ENCODE results near the gene KIDINS220. TPM values are rescaled to one million over a fixed set of nuclear protein-coding genes. Genes with fewer than 3 reads are reported as not detected.

Gene KIDINS220
- total and polyA plus RNA-seq, 4 donors = 8.1 to 50.9 (median 30.8) TPM

DNA sequence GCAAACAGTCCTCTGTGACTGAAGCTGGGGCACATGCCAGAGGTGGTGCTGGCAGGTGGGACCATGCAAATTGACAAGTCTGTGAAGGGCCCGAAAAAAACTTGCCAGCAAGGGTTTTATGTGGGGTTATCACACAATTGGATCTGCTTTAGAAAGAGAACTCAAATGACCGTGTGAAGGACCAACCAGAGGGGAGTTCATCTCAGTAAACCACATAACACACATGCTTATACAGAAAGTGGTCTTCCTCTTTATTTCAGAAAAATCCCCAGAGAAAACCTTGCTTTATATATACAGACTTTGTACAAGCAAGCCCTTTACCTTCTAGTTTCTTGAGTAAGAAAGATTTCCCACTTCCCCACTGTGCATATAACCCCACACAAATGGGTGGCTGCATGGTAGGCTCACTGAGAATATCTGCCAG is 46.7 kb downstream of the KIDINS220 start:
- Histone ChIP-seq H3K9me3 (ENCODE audit: control insufficient read depth in 4 of 4, low read length in 3 of 4) (no peaks in the 10 kb centered on the region), H3K4me3 (ENCODE audit: low read depth in 1 of 3, low read length in 3 of 3) (no peak overlapping the region), H3K4me1 (ENCODE audit: control insufficient read depth in 4 of 4, insufficient read depth in 4 of 4, low read length in 3 of 4) (no peaks in the 10 kb centered on the region), H3K27ac (ENCODE audit: low read depth in 1 of 2, low read length in 2 of 2) (no peak overlapping the region), H3K36me3 (ENCODE audit: control insufficient read depth in 4 of 4, insufficient read depth in 3 of 4, low read depth in 1 of 4, low read length in 3 of 4) (peaks cover 10 to 60% (median 41%) of the 10 kb centered on the region in 4 donors), H3K9ac (ENCODE audit: low read depth in 1 of 2, low read length in 2 of 2) (no peak overlapping the region), H3K27me3 (ENCODE audit: control insufficient read depth in 4 of 4, insufficient read depth in 4 of 4, low read length in 3 of 4) (no peaks in the 10 kb centered on the region)
- TF ChIP-seq FOXA2 (IDR thresholded peaks at IDR 0.05) (no peak), NR2F2 (IDR thresholded peaks at IDR 0.05) (no peak), YY1 (IDR thresholded peaks at IDR 0.05) (no peak), TAF1 (conservative IDR thresholded peaks at IDR 0.05) (no peak), JUND (IDR thresholded peaks at IDR 0.05) (no peak), GABPA (IDR thresholded peaks at IDR 0.05 in 1 of 2, conservative IDR thresholded peaks at IDR 0.05 in 1 of 2) (no peak), EGR1 (IDR thresholded peaks at IDR 0.05; ENCODE audit: low read depth in 2 of 2) (no peak)
- TF ChIP-seq, protein P1, sequence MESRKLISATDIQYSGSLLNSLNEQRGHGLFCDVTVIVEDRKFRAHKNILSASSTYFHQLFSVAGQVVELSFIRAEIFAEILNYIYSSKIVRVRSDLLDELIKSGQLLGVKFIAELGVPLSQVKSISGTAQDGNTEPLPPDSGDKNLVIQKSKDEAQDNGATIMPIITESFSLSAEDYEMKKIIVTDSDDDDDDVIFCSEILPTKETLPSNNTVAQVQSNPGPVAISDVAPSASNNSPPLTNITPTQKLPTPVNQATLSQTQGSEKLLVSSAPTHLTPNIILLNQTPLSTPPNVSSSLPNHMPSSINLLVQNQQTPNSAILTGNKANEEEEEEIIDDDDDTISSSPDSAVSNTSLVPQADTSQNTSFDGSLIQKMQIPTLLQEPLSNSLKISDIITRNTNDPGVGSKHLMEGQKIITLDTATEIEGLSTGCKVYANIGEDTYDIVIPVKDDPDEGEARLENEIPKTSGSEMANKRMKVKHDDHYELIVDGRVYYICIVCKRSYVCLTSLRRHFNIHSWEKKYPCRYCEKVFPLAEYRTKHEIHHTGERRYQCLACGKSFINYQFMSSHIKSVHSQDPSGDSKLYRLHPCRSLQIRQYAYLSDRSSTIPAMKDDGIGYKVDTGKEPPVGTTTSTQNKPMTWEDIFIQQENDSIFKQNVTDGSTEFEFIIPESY (IDR thresholded peaks at IDR 0.05) = no peak
- DNase-seq (ENCODE audit: low spot score) = no peak
- WGBS = 90% methylated on average over 2 of the region's 2 CpGs

DNA sequence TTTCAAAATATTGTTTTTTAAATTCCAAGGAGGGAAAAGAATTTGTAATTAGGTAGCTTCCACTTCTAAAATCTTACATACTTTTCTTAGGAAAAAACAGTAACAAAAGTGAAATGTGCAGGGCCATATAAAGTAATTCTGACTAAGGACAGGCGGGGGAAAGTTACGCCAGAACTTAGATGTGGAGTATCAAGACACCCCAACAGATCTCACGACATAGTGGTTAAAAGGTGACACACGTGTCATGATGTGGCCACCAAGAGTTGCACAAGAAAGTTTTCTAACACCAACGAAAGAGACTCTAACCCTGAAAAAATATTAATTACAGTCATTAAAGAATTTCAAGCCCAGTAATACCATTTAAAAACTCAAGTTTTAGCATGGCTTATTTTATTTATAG is 51.0 kb downstream of the KIDINS220 start:
- 84% methylated on average over 5 of the region's 5 CpGs for WGBS
- no peaks in the 10 kb centered on the region for H3K9me3 ChIP-seq (ENCODE audit: control insufficient read depth in 4 of 4, low read length in 3 of 4)
- H3K4me3 ChIP-seq (ENCODE audit: low read depth in 1 of 3, low read length in 3 of 3) = no peak overlapping the region
- TF ChIP-seq FOXA2 (IDR thresholded peaks at IDR 0.05) = no peak
- TF ChIP-seq RAD21 (IDR thresholded peaks at IDR 0.05) = no peak
- no peak for DNase-seq (ENCODE audit: low spot score)
- H3K27me3 ChIP-seq (ENCODE audit: control insufficient read depth in 4 of 4, insufficient read depth in 4 of 4, low read length in 3 of 4) = no peaks in the 10 kb centered on the region
- no peaks in the 10 kb centered on the region for H3K4me1 ChIP-seq (ENCODE audit: control insufficient read depth in 4 of 4, insufficient read depth in 4 of 4, low read length in 3 of 4)
- no peak overlapping the region for H3K9ac ChIP-seq (ENCODE audit: low read depth in 1 of 2, low read length in 2 of 2)
- peaks cover 2 to 45% (median 39%) of the 10 kb centered on the region in 4 donors for H3K36me3 ChIP-seq (ENCODE audit: control insufficient read depth in 4 of 4, insufficient read depth in 3 of 4, low read depth in 1 of 4, low read length in 3 of 4)
- no peak overlapping the region for H3K27ac ChIP-seq (ENCODE audit: low read depth in 1 of 2, low read length in 2 of 2)

DNA sequence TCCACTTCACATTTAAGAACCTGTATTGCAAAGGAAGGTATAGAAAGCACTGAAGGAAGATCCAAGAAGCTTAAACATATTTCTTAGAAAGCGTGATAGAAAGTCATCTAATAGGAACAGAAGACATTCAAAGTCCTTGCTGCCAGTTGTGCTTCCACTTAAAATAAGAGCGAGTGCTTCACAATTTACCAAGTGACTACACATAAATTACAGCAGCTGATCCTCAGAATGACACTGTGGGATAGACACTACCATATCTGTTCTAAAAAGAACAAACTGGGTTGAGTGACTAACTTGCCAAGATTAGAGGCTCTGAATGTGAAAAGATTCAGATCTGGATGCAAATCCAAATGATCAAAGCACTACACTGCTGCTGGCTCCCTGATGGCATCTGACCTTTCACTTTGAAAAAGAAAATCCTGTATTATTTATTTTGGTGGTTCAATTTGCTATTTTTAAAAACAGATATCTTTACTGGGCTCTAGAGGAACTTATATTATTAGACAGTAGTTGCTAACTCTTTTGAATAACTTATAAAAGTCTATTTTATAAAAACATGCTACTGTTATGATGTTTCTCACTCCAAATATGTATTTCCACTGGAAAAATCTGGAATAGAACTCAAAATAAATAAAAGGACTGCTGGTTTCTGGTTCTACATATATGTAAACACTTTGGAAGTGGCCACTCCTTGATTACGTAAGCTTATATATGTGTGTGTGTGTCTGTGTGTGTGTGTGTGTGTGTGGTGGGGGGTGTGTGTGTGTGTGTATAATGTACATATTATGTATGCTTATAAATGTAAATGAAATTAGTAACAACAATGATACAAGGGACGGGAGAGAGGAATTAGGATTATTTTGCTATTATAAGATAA is 57.4 kb downstream of the KIDINS220 start:
- Histone ChIP-seq H3K9ac (ENCODE audit: low read depth in 1 of 2, low read length in 2 of 2) (no peak overlapping the region), H3K36me3 (ENCODE audit: control insufficient read depth in 4 of 4, insufficient read depth in 3 of 4, low read depth in 1 of 4, low read length in 3 of 4) (peaks cover 6 to 39% (median 31%) of the 10 kb centered on the region in 4 donors), H3K9me3 (ENCODE audit: control insufficient read depth in 4 of 4, low read length in 3 of 4) (no peaks in the 10 kb centered on the region), H3K4me1 (ENCODE audit: control insufficient read depth in 4 of 4, insufficient read depth in 4 of 4, low read length in 3 of 4) (no peaks in the 10 kb centered on the region), H3K4me3 (ENCODE audit: low read depth in 1 of 3, low read length in 3 of 3) (no peak overlapping the region), H3K27me3 (ENCODE audit: control insufficient read depth in 4 of 4, insufficient read depth in 4 of 4, low read length in 3 of 4) (no peaks in the 10 kb centered on the region), H3K27ac (ENCODE audit: low read depth in 1 of 2, low read length in 2 of 2) (no peak overlapping the region)
- DNase-seq (ENCODE audit: low spot score) = no peak
- TF ChIP-seq JUND (IDR thresholded peaks at IDR 0.05) (no peak), RAD21 (IDR thresholded peaks at IDR 0.05) (no peak), TAF1 (conservative IDR thresholded peaks at IDR 0.05) (no peak)
- TF ChIP-seq, protein P2, sequence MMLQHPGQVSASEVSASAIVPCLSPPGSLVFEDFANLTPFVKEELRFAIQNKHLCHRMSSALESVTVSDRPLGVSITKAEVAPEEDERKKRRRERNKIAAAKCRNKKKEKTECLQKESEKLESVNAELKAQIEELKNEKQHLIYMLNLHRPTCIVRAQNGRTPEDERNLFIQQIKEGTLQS (IDR thresholded peaks at IDR 0.05) = no peak
- TF ChIP-seq, protein P3, sequence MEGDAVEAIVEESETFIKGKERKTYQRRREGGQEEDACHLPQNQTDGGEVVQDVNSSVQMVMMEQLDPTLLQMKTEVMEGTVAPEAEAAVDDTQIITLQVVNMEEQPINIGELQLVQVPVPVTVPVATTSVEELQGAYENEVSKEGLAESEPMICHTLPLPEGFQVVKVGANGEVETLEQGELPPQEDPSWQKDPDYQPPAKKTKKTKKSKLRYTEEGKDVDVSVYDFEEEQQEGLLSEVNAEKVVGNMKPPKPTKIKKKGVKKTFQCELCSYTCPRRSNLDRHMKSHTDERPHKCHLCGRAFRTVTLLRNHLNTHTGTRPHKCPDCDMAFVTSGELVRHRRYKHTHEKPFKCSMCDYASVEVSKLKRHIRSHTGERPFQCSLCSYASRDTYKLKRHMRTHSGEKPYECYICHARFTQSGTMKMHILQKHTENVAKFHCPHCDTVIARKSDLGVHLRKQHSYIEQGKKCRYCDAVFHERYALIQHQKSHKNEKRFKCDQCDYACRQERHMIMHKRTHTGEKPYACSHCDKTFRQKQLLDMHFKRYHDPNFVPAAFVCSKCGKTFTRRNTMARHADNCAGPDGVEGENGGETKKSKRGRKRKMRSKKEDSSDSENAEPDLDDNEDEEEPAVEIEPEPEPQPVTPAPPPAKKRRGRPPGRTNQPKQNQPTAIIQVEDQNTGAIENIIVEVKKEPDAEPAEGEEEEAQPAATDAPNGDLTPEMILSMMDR (IDR thresholded peaks at IDR 0.05; ENCODE audit: low read depth, low read length, missing input control) = no peak
- 95% methylated on average over 4 of the region's 4 CpGs for WGBS
